K562 (cell line): ENCODE data around the gene MYBPH. TPM values are rescaled to one million over a fixed set of nuclear protein-coding genes. Genes with fewer than 3 reads are reported as not detected.

Experiments
- ATAC-seq: fragments of 200-7000 bp; cut with Tn5 transposase; 3 replicates; pipeline ENCODE4 v1.9.1; 2020; ENCODE audit warnings: moderate library complexity
- BruUV-seq: library from RNA; stranded (reverse); fragments of 400-500 nt; replicated peaks from 2 replicates; lab custom pipeline; 2021; lab: Mats Ljungman, UMichigan
- CTCF ChIA-PET: fragments of 300-600 bp; formaldehyde crosslinking; extraction: SDS; loops from one replicate; lab custom pipeline; 2021; ENCODE audit warnings: low intra/inter-chr PET ratio; lab: Yijun Ruan, JAX
- POLR2A ChIA-PET: fragments of 300-600, 350-650 bp; sonication (Branson Sonifier 250); formaldehyde crosslinking; extraction: SDS; loops from one replicate; lab custom pipeline; 2021; ENCODE audit warnings: antibody characterized with exemption, inconsistent platforms; lab: Yijun Ruan, JAX
- DNase-seq, 4 experiments: peaks; one replicate each; pipeline versions ENCODE4 v3.0.0 to v3.0.0-alpha.2; 2011 to 2018; ENCODE audit warnings: low spot score in 3 of 4, mixed read lengths in 3 of 4; ENCODE audit errors: extremely low read depth in 1 of 4
- FAIRE-seq: peaks from 2 replicates; lab custom pipeline; 2011; peaks lifted over from hg19 to GRCh38; lab: Jason Lieb, UNC
- H2AFZ ChIP-seq: 2 replicates; pipeline ENCODE4 v1.6.0; 2011; ENCODE audit warnings: low read depth, low read length, control low read depth, inconsistent platforms
- H3K27ac ChIP-seq: fragments of 200-600 bp; 3 replicates; pipeline ENCODE4 v1.8.0; 2011; ENCODE audit warnings: low read depth, mild to moderate bottlenecking, control low read depth, inconsistent platforms, low read length, moderate library complexity, mixed read lengths; ENCODE audit errors: extremely low read depth
- H3K27me3 ChIP-seq, 2 experiments: fragments of 300-600 bp in 1 of 2; 2 replicates in 1 of 2; 3 replicates in 1 of 2; pipeline versions ENCODE4 v1.6.0 to v1.8.0; 2011; ENCODE audit warnings: inconsistent platforms in 2 of 2, low read length in 2 of 2, mild to moderate bottlenecking in 1 of 2, mixed read lengths in 1 of 2, moderate library complexity in 1 of 2; ENCODE audit not compliant: control insufficient read depth in 2 of 2, insufficient read depth in 2 of 2
- H3K36me3 ChIP-seq: fragments of 300-600 bp; 3 replicates; pipeline ENCODE4 v1.8.0; 2011; ENCODE audit warnings: mild to moderate bottlenecking, low read length, inconsistent platforms; ENCODE audit not compliant: control insufficient read depth, insufficient read depth
- H3K4me1 ChIP-seq, 2 experiments: fragments of 200-600 bp in 1 of 2; replicated peaks in 1 of 2; 2 replicates in 1 of 2; 3 replicates in 1 of 2; pipeline versions ENCODE4 v1.5.1 to v1.8.0; 2011; ENCODE audit warnings: inconsistent platforms in 2 of 2, low read length in 2 of 2, mild to moderate bottlenecking in 1 of 2, mixed read lengths in 1 of 2, moderate library complexity in 1 of 2; ENCODE audit not compliant: control insufficient read depth in 2 of 2, insufficient read depth in 2 of 2
- H3K4me2 ChIP-seq: 2 replicates; pipeline ENCODE4 v1.6.1; 2011; ENCODE audit warnings: low read length, control low read depth, inconsistent platforms, mixed read lengths; ENCODE audit not compliant: insufficient read depth
- H3K4me3 ChIP-seq: fragments of 200-600 bp; sonication (generic), shearing (Covaris generic); 2 replicates; pipeline ENCODE4 v1.5.1; 2016; ENCODE audit warnings: control low read depth, inconsistent platforms
- H3K79me2 ChIP-seq: fragments of 200-600 bp; 3 replicates; pipeline ENCODE4 v1.8.0; 2011; ENCODE audit warnings: low read length, inconsistent platforms; ENCODE audit not compliant: control insufficient read depth, insufficient read depth
- H3K9ac ChIP-seq, 2 experiments: 2 replicates each; pipeline versions ENCODE4 v1.6.0 to v1.6.1; 2011; ENCODE audit warnings: low read depth in 2 of 2, low read length in 2 of 2, control low read depth in 1 of 2, inconsistent platforms in 1 of 2, mild to moderate bottlenecking in 1 of 2, mixed read lengths in 1 of 2; ENCODE audit not compliant: insufficient read depth in 1 of 2
- H3K9me1 ChIP-seq: one replicate; pipeline ENCODE4 v1.6.0; 2011; ENCODE audit warnings: inconsistent platforms, mild to moderate bottlenecking, low read length, moderate library complexity; ENCODE audit not compliant: control insufficient read depth, insufficient read depth
- H3K9me3 ChIP-seq: replicated peaks from 2 replicates; pipeline ENCODE4 v1.5.1; 2011; ENCODE audit warnings: low read depth, low read length, inconsistent platforms; ENCODE audit not compliant: control insufficient read depth, insufficient read depth
- H4K20me1 ChIP-seq: replicated peaks from 2 replicates; pipeline ENCODE4 v1.6.1; 2011; ENCODE audit warnings: low read length, inconsistent platforms, mixed read lengths; ENCODE audit not compliant: control insufficient read depth, insufficient read depth
- CXXC5 ChIP-seq: fragments of 250-450 bp; sonication (Bioruptor Pico); IDR thresholded peaks from 2 replicates; pipeline ENCODE4 v1.8.0; 2022; ENCODE audit warnings: inconsistent platforms, mild to moderate bottlenecking, moderate library complexity
- DEAF1 ChIP-seq: fragments of 450-650 bp; formaldehyde crosslinking; IDR thresholded peaks from 2 replicates; pipeline ENCODE4 v1.4.0; 2020; ENCODE audit warnings: mild to moderate bottlenecking, moderate library complexity
- ESRRA ChIP-seq: fragments of 450-650 bp; IDR thresholded peaks from 2 replicates; pipeline ENCODE4 v1.6.1; 2014; ENCODE audit warnings: low read depth, mild to moderate bottlenecking, moderate library complexity, borderline replicate concordance
- ETS1 ChIP-seq: conservative IDR thresholded peaks from 2 replicates; pipeline ENCODE4 v1.6.1; 2011; ENCODE audit warnings: low read depth, mild to moderate bottlenecking, low read length; ENCODE audit not compliant: control insufficient read depth
- ETV5 ChIP-seq: sonication (generic); formaldehyde crosslinking; IDR thresholded peaks from 2 replicates; pipeline ENCODE4 v1.4.0; 2020; ENCODE audit warnings: low read depth, mild to moderate bottlenecking, missing genetic modification reagents
- HMBOX1 ChIP-seq: sonication (generic); IDR thresholded peaks from 2 replicates; pipeline ENCODE4 v1.6.1; 2016
- JUN ChIP-seq, 2 experiments: sonication (generic) in 1 of 2; formaldehyde crosslinking in 1 of 2; IDR thresholded peaks; 2 replicates each; pipeline versions ENCODE4 v1.6.1 to v1.8.0; 2012 to 2022; ENCODE audit warnings: borderline replicate concordance in 2 of 2, mild to moderate bottlenecking in 2 of 2, improper control_type of control experiment in 1 of 2, low read depth in 1 of 2, low read length in 1 of 2, missing genetic modification reagents in 1 of 2
- NCOR1 ChIP-seq: fragments of 450-650 bp; IDR thresholded peaks from 2 replicates; pipeline ENCODE4 v1.6.1; 2016; ENCODE audit warnings: mild to moderate bottlenecking, moderate library complexity
- NFIC ChIP-seq: fragments of 450-650 bp; IDR thresholded peaks from 2 replicates; pipeline ENCODE4 v1.6.1; 2017; ENCODE audit warnings: mild to moderate bottlenecking, inconsistent platforms
- NFRKB ChIP-seq: fragments of 450-650 bp; IDR thresholded peaks from 2 replicates; pipeline ENCODE4 v1.6.1; 2016; ENCODE audit warnings: low read depth
- NFYB ChIP-seq: IDR thresholded peaks from 2 replicates; pipeline ENCODE4 v1.6.1; 2011; ENCODE audit warnings: mild to moderate bottlenecking, moderate library complexity; ENCODE audit not compliant: insufficient read length; ENCODE audit errors: extremely low read depth
- SPI1 ChIP-seq: IDR thresholded peaks from 2 replicates; pipeline ENCODE4 v1.6.1; 2011; ENCODE audit warnings: low read depth, low read length, control low read depth, borderline replicate concordance
- TCF15 ChIP-seq: fragments of 250-450 bp; sonication (Bioruptor Pico); IDR thresholded peaks from 2 replicates; pipeline ENCODE4 v1.8.0; 2022; ENCODE audit warnings: moderate library complexity, mild to moderate bottlenecking, inconsistent platforms
- ZNF143 ChIP-seq: sonication (generic); formaldehyde crosslinking; IDR thresholded peaks from 2 replicates; pipeline ENCODE4 v1.9.0; 2022; ENCODE audit warnings: mild to moderate bottlenecking, missing genetic modification reagents
- ZNF444 ChIP-seq: fragments of 250-450 bp; sonication (Bioruptor Pico); IDR thresholded peaks from 2 replicates; pipeline ENCODE4 v1.4.0; 2020; ENCODE audit warnings: mild to moderate bottlenecking, moderate library complexity
- WGBS: fragments of 100-300 bp; shearing (Covaris generic); methylation state at CpG from one replicate; pipeline ENCODE4 v1.1.6; 2016; ENCODE audit warnings: low coverage, mixed read lengths; ENCODE audit not compliant: insufficient coverage; ENCODE audit errors: missing lambda C conversion rate; 5-methylcytosine and 5-hydroxymethylcytosine counted together
- in situ Hi-C: fragments of 300-500 bp; cut with MboI; formaldehyde crosslinking; loops from 4 replicates; pipeline ENCODE4 v1.15.0; 2018; ENCODE audit warnings: inconsistent platforms, mixed read lengths
- intact Hi-C: fragments of 100-400 bp; cut with micrococcal nuclease; formaldehyde crosslinking; loops from 2 replicates; pipeline ENCODE4 v1.14.2; 2022
- polyA plus RNA-seq, 8 experiments: library from polyadenylated mRNA; depleted of rRNA in 4 of 8; stranded (reverse) in 5 of 8; unstranded in 3 of 8; fragments of >200 nt; fragmentation: Nextera tagmentation in 2 of 8; fragmentation: Illumina TruSeq in 1 of 8; extraction: Ambion mirVana in 2 of 8; extraction: Trizol in 1 of 8; gene quantifications; 2 replicates each; pipeline versions ENCODE4 v1.2.1 to v1.2.3, GENCODE V29; 2011 to 2014; ENCODE audit warnings: inconsistent platforms in 1 of 8, missing spikeins in 1 of 8
- total RNA-seq, 7 experiments: library from RNA; depleted of rRNA in 6 of 7; stranded (reverse); fragments of >200 nt in 6 of 7; fragmentation: Illumina TruSeq in 2 of 7; extraction: Trizol in 2 of 7; gene quantifications; 2 replicates each; pipeline versions ENCODE4 v1.2.1 to v1.2.3, GENCODE V29; 2011 to 2021; ENCODE audit warnings: low replicate concordance in 1 of 7

MYBPH gene
- total and polyA plus RNA-seq, 9 of the 15 experiments (the other 6 are each of a cell fraction or from before 2014, with no cell fraction given): 0.13 TPM; not detected in 8

- WGBS: 2% methylated on average over 7 of the region's 8 CpGs
- TF ChIP-seq CXXC5 (CRISPR knock-in tag) (no peak), JUN (IDR thresholded peaks at IDR 0.05; ENCODE audit: borderline replicate concordance, low read depth, low read length) (no peak), JUN (CRISPR knock-in tag; IDR thresholded peaks at IDR 0.05; ENCODE audit: borderline replicate concordance) (no peak), ZNF444 (no peak), ZNF143 (CRISPR knock-in tag) (no peak), ETS1 (no peak), NFRKB (no peak), NCOR1 (no peak), ETV5 (no peak), TCF15 (CRISPR knock-in tag) (no peak), NFIC (no peak), SPI1 (no peak), NFYB (no peak), HMBOX1 (no peak), DEAF1 (CRISPR knock-in tag) (peak; percentile 36), ESRRA (no peak)
These were observed 3.2 kb downstream of the MYBPH start for GRCh38 chr1:203172184-203173010.

More at GRCh38 chr1:203172184-203173010, 3.2 kb downstream of the MYBPH start:
- peaks cover 0 to 11% of the 10 kb centered on the region in 2 experiments; a peak in 1 of 5 replicates for H3K4me1 ChIP-seq
- H3K9me1 ChIP-seq: no peaks in the 10 kb centered on the region
- H3K9ac ChIP-seq: no peak overlapping the region
- no peaks in the 10 kb centered on the region for H3K36me3 ChIP-seq
- H2AFZ ChIP-seq: no peak overlapping the region
- H4K20me1 ChIP-seq: peaks cover 28% of the 10 kb centered on the region; the same call in 1 of the 2 replicates
- intact Hi-C loops: loop anchor here (1.0 kb wide), 2 partner anchors 54 to 133 kb away; no protein-coding TSS in a partner anchor
- BruUV-seq: no TSS peak
- peaks cover 14 to 68% of the 10 kb centered on the region in 2 experiments; a peak in 4 of 5 replicates for H3K27me3 ChIP-seq
- ATAC-seq: peak; percentile 93
- H3K27ac ChIP-seq: no peak overlapping the region
- ChIA-PET POLR2A (interaction anchor here (0.6 to 1.5 kb wide), 6 partner anchors 10 to 561 kb away, joined by 3 to 6 read pairs (median 3); no protein-coding TSS in a partner anchor), CTCF (interaction anchor here (0.6 to 3.5 kb wide), 5 partner anchors 34 to 245 kb away, joined by 3 to 27 read pairs (median 5); partner anchors contain the start of gene KLHL12)
- no peaks in the 10 kb centered on the region for H3K79me2 ChIP-seq
- H3K4me3 ChIP-seq: no peak overlapping the region
- no peak overlapping the region for H3K4me2 ChIP-seq
- in situ Hi-C loops: no loop called here
- peak; percentile 78 to 92 (median 88) for DNase-seq
- peak; percentile 90 for FAIRE-seq
- no peaks in the 10 kb centered on the region for H3K9me3 ChIP-seq
